ENCODE data around the gene HS6ST1. TPM values are rescaled to one million over a fixed set of nuclear protein-coding genes. Genes with fewer than 3 reads are reported as not detected.

Gene HS6ST1
- total RNA-seq, 2 experiments from 2014 or later: 10.1 to 11.4 TPM

GRCh38 chr2:128286905-128287779 is 31.5 kb downstream of the HS6ST1 start:
- H3K27me3 Mint-ChIP-seq: no peaks in the 10 kb centered on the region
- POLR2A ChIA-PET: no interaction called here
- DNase-seq (no peak), ATAC-seq (ENCODE audit: low read depth) (no peak)
- no peaks in the 10 kb centered on the region for H3K9me3 Mint-ChIP-seq
- no peaks in the 10 kb centered on the region for H3K36me3 Mint-ChIP-seq
- no peak overlapping the region for H3K27ac Mint-ChIP-seq
- H3K4me1 Mint-ChIP-seq: peaks cover 2% of the 10 kb centered on the region
- no peak overlapping the region for H3K4me3 Mint-ChIP-seq

- ATAC-seq (ENCODE audit: low read depth) (no peak), DNase-seq (no peak)
- H3K9me3 Mint-ChIP-seq: no peaks in the 10 kb centered on the region
- POLR2A ChIA-PET: no interaction called here
- H3K27ac Mint-ChIP-seq: no peak overlapping the region
- H3K36me3 Mint-ChIP-seq: no peaks in the 10 kb centered on the region
- peaks cover 2% of the 10 kb centered on the region for H3K4me1 Mint-ChIP-seq
- no peaks in the 10 kb centered on the region for H3K27me3 Mint-ChIP-seq
- no peak overlapping the region for H3K4me3 Mint-ChIP-seq
Observed at GRCh38 chr2:128286011-128286721, 32.5 kb downstream of the HS6ST1 start.

GRCh38 chr2:128285329-128285931 is 33.2 kb downstream of the HS6ST1 start:
- DNase-seq: no peak
- ATAC-seq (ENCODE audit: low read depth): no peak

DNA sequence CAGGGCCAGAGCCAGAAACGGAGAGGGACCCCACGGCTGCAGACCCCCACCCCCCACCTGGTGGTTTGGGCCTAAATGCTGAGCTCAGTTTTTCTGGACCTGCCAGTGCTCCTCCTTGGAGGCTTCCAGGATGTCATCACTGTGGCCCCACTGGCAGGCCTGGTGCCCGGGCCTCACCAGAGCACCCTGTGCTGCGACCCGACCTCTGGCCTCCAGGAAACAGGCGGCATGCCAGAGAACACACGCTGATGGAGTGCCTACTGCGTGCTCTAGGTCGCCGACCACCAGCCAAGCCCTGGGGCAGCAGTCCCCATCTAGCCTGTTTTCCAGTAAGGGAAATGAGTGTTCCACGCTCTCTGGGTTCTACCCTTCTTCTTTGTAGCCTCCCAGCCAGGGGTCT is 33.8 kb downstream of the HS6ST1 start:
- DNase-seq: no peak
- H3K4me1 Mint-ChIP-seq: peaks cover 4% of the 10 kb centered on the region
- POLR2A ChIA-PET: no interaction called here
- H3K27me3 Mint-ChIP-seq: no peaks in the 10 kb centered on the region
- no peak overlapping the region for H3K4me3 Mint-ChIP-seq
- ATAC-seq (ENCODE audit: low read depth): no peak
- H3K9me3 Mint-ChIP-seq: no peaks in the 10 kb centered on the region
- H3K36me3 Mint-ChIP-seq: no peaks in the 10 kb centered on the region
- H3K27ac Mint-ChIP-seq: no peak overlapping the region

More at GRCh38 chr2:128285329-128285931, 33.2 kb downstream of the HS6ST1 start:
- H3K9me3 Mint-ChIP-seq: no peaks in the 10 kb centered on the region
- no peak overlapping the region for H3K27ac Mint-ChIP-seq
- POLR2A ChIA-PET: no interaction called here
- H3K27me3 Mint-ChIP-seq: no peaks in the 10 kb centered on the region
- no peaks in the 10 kb centered on the region for H3K36me3 Mint-ChIP-seq
- H3K4me3 Mint-ChIP-seq: no peak overlapping the region
- peaks cover 4% of the 10 kb centered on the region for H3K4me1 Mint-ChIP-seq

DNA sequence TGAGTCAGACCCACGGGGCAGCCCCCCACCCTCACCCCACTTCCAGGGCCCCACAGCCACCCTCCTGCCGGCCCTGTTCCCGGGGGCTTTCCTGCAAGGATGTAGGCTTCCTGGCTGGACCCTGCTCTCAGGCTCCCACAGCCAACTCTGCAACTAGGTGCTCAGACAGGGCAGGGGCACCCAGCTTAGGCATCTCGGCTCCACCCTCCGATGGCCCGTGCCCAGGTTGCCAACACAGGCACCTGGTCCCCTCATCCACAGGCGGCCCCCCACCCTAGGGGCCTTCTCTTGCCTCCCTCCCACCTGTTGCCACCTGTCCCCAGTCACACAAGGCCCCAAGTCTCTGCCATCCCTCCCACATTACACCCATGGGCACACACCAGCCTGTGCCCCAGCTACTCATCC is 34.6 kb downstream of the HS6ST1 start:
- Mint-ChIP-seq H3K9me3 (no peaks in the 10 kb centered on the region), H3K4me3 (no peak overlapping the region), H3K27me3 (no peaks in the 10 kb centered on the region), H3K4me1 (peaks cover 4% of the 10 kb centered on the region), H3K27ac (no peak overlapping the region), H3K36me3 (no peaks in the 10 kb centered on the region)
- no peak for ATAC-seq (ENCODE audit: low read depth)
- POLR2A ChIA-PET: no interaction called here
- DNase-seq: no peak

GRCh38 chr2:128282976-128283810 is 35.5 kb downstream of the HS6ST1 start:
- POLR2A ChIA-PET: interaction anchor here (0.5 kb wide), 1 partner anchor 502 kb away, joined by 8 read pairs; no protein-coding TSS in a partner anchor
- H3K27me3 Mint-ChIP-seq: no peaks in the 10 kb centered on the region
- no peak for DNase-seq
- H3K9me3 Mint-ChIP-seq: no peaks in the 10 kb centered on the region
- H3K27ac Mint-ChIP-seq: no peak overlapping the region
- peaks cover 4% of the 10 kb centered on the region for H3K4me1 Mint-ChIP-seq
- no peak overlapping the region for H3K4me3 Mint-ChIP-seq
- ATAC-seq (ENCODE audit: low read depth): no peak
- H3K36me3 Mint-ChIP-seq: no peaks in the 10 kb centered on the region

- Mint-ChIP-seq H3K4me1 (peaks cover 4% of the 10 kb centered on the region), H3K9me3 (no peaks in the 10 kb centered on the region), H3K36me3 (no peaks in the 10 kb centered on the region), H3K27me3 (no peaks in the 10 kb centered on the region), H3K27ac (no peak overlapping the region), H3K4me3 (no peak overlapping the region)
- no peak for ATAC-seq (ENCODE audit: low read depth)
- POLR2A ChIA-PET: no interaction called here
- no peak for DNase-seq
Observed at GRCh38 chr2:128282246-128282975, 36.3 kb downstream of the HS6ST1 start.

- ATAC-seq (ENCODE audit: low read depth) (no peak), DNase-seq (no peak)
- POLR2A ChIA-PET: no interaction called here
- no peak overlapping the region for H3K4me3 Mint-ChIP-seq
- H3K27ac Mint-ChIP-seq: no peak overlapping the region
- H3K9me3 Mint-ChIP-seq: no peaks in the 10 kb centered on the region
- H3K4me1 Mint-ChIP-seq: peaks cover 4% of the 10 kb centered on the region
- no peaks in the 10 kb centered on the region for H3K27me3 Mint-ChIP-seq
- no peaks in the 10 kb centered on the region for H3K36me3 Mint-ChIP-seq
Observed at GRCh38 chr2:128281852-128282245, 36.8 kb downstream of the HS6ST1 start.

GRCh38 chr2:128280901-128281321 is 37.8 kb downstream of the HS6ST1 start:
- no peaks in the 10 kb centered on the region for H3K27me3 Mint-ChIP-seq
- no peak for DNase-seq
- POLR2A ChIA-PET: no interaction called here
- peaks cover 4% of the 10 kb centered on the region for H3K4me1 Mint-ChIP-seq
- no peak overlapping the region for H3K4me3 Mint-ChIP-seq
- no peak overlapping the region for H3K27ac Mint-ChIP-seq
- no peak for ATAC-seq (ENCODE audit: low read depth)
- H3K36me3 Mint-ChIP-seq: no peaks in the 10 kb centered on the region
- H3K9me3 Mint-ChIP-seq: no peaks in the 10 kb centered on the region

GRCh38 chr2:128280158-128280871 is 38.4 kb downstream of the HS6ST1 start:
- POLR2A ChIA-PET: no interaction called here
- Mint-ChIP-seq H3K27me3 (no peaks in the 10 kb centered on the region), H3K36me3 (peaks cover 2% of the 10 kb centered on the region), H3K4me1 (peaks cover 4% of the 10 kb centered on the region), H3K27ac (no peak overlapping the region), H3K9me3 (no peaks in the 10 kb centered on the region), H3K4me3 (no peak overlapping the region)
- DNase-seq (peak; percentile 41), ATAC-seq (ENCODE audit: low read depth) (peak; percentile 51)

DNA sequence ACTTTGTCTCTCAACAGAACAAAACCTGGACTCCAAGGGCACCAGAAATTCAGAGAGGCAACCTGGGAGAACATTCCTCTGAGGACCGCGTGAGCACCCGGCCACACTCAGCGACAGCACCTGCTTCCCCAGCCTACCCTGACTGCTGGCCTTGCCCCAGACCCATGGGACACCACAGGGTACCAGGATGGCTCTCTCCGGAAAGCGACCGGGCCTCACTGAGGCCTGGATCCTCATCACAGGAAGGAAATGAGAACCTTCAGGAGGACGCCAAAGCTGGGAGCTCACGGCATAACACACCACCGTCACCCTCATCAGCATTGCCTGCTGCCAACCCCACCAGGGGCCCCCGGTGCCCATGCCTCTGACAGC is 38.9 kb downstream of the HS6ST1 start:
- Mint-ChIP-seq H3K4me3 (no peak overlapping the region), H3K36me3 (peaks cover 6% of the 10 kb centered on the region), H3K27me3 (no peaks in the 10 kb centered on the region), H3K27ac (no peak overlapping the region), H3K4me1 (peaks cover 4% of the 10 kb centered on the region), H3K9me3 (peaks cover 3% of the 10 kb centered on the region)
- POLR2A ChIA-PET: no interaction called here
- ATAC-seq (ENCODE audit: low read depth) (no peak), DNase-seq (no peak)

- DNase-seq (peak; percentile 6), ATAC-seq (ENCODE audit: low read depth) (no peak)
- H3K27ac Mint-ChIP-seq: no peak overlapping the region
- peaks cover 13% of the 10 kb centered on the region for H3K36me3 Mint-ChIP-seq
- peaks cover 4% of the 10 kb centered on the region for H3K4me1 Mint-ChIP-seq
- H3K9me3 Mint-ChIP-seq: peaks cover 6% of the 10 kb centered on the region
- no peaks in the 10 kb centered on the region for H3K27me3 Mint-ChIP-seq
- POLR2A ChIA-PET: no interaction called here
- H3K4me3 Mint-ChIP-seq: no peak overlapping the region
Observed at GRCh38 chr2:128279009-128279408, 39.7 kb downstream of the HS6ST1 start.
